Heart right ventricle (tissue), 16 donors: Measurements from ENCODE around the gene PPT2. TPM values are rescaled to one million over a fixed set of nuclear protein-coding genes. Genes with fewer than 3 reads are reported as not detected.

Experiments
- ATAC-seq, 8 donors: fragments of 200-7000 bp; cut with Tn5 transposase; one replicate each; pipeline ENCODE4 v1.9.1; 2020; ENCODE audit warnings: mild to moderate bottlenecking in 8 of 8, moderate library complexity in 8 of 8, moderate number of reproducible peaks in 1 of 8
- DNase-seq, 2 donors: peaks; one replicate each; pipeline ENCODE4 v3.0.0-alpha.2; 2020
- H3K27ac ChIP-seq, 10 donors: fragments of 200-600 bp; sonication (generic) in 2 of 10; one replicate each; pipeline versions ENCODE4 v1.5.0 to v1.8.0; 2020 to 2022; ENCODE audit warnings: mild to moderate bottlenecking in 3 of 10
- H3K27me3 ChIP-seq, 7 donors: fragments of 200-600 bp; one replicate each; pipeline ENCODE4 v1.8.0; 2021 to 2022; ENCODE audit warnings: mild to moderate bottlenecking in 2 of 7
- H3K36me3 ChIP-seq, 9 donors: fragments of 200-600 bp; sonication (generic) in 1 of 9; one replicate each; pipeline versions ENCODE4 v1.5.0 to v1.8.0; 2020 to 2022; ENCODE audit warnings: mild to moderate bottlenecking in 2 of 9
- H3K4me1 ChIP-seq, 9 donors: fragments of 200-600 bp; sonication (generic) in 1 of 9; one replicate each; pipeline versions ENCODE4 v1.5.0 to v1.8.0; 2020 to 2022; ENCODE audit warnings: mild to moderate bottlenecking in 4 of 9
- H3K4me3 ChIP-seq, 10 donors: fragments of 200-600 bp; sonication (generic) in 2 of 10; one replicate each; pipeline versions ENCODE4 v1.5.0 to v1.8.0; 2020 to 2022; ENCODE audit warnings: mild to moderate bottlenecking in 7 of 10, moderate library complexity in 2 of 10
- H3K9me3 ChIP-seq, 11 donors: fragments of 200-600 bp in 10 of 11; sonication (generic) in 2 of 11; one replicate each; pipeline versions ENCODE4 v1.5.0 to v1.8.0; 2013 to 2022; ENCODE audit warnings: mild to moderate bottlenecking in 2 of 11, control low read depth in 1 of 11, moderate library complexity in 1 of 11
- WGBS, 2 donors: extraction: QIAGEN DNeasy Blood & Tissue Kit; methylation state at CpG; one replicate each; pipeline ENCODE4 v1.1.7; 2013; ENCODE audit warnings: inconsistent platforms in 1 of 2; 5-methylcytosine and 5-hydroxymethylcytosine counted together
- intact Hi-C, 10 donors: fragments of 100-400 bp; cut with DNase I; formaldehyde crosslinking; loops; one replicate each; pipeline versions ENCODE4 v1.11.1 to v1.14.2; 2022
- polyA plus RNA-seq, 2 donors: library from polyadenylated mRNA; stranded (reverse); fragments of 200-250 nt; gene quantifications; one replicate each; pipeline ENCODE4 v1.2.3, GENCODE V29; 2013
- total RNA-seq, 10 donors: library from RNA; stranded (reverse); fragmentation: NEBNext Ultra II Directional in 3 of 10; extraction: Animal tissue kit (Norgen Biotek cat#: 25700) in 3 of 10; gene quantifications; one replicate each; pipeline versions ENCODE4 v1.2.1 to v1.2.4, GENCODE V29; 2021 to 2023
- TF ChIP-seq, protein P1 (sequence below), 9 donors: fragments of 200-600 bp; sonication (generic) in 2 of 9; IDR thresholded peaks; one replicate each; pipeline versions ENCODE4 v1.5.0 to v1.8.0; 2021 to 2022; ENCODE audit warnings: antibody characterized with exemption in 9 of 9, mild to moderate bottlenecking in 5 of 9, moderate library complexity in 1 of 9
- donor health status: Arrhythmogenic right ventricular cardiomyopathy.
- donor health status: ischemic (EF 13 %, LVEDD 7.1; RV severe dilation, severe dysfunction).
- donor health status: healthy with polysubstance abuse.
- donor health status: DM: no; HTN: yes; CAD: no.
- donor health status: DM: no; HTN: no; CAD: no.
- donor health status: ischemic (EF 25% LVEDD 6.9; RV normal size, moderate dysfunction).
- donor health status: ischemic (EF 25% LVEDD 5.7; RV mildly dilated, moderate dysfunction).
- donor health status: healthy.
- donor health status: DM: yes; HTN: yes; CAD: no.
- donor health status: Ischemic cardiomyopathy.
- donor health status: ischemic (EF 35%, LVEDD 5.7; RV mildly dilated, moderate dysfunction).
- donor health status: nonischemic (EF 11% LVEDD 7.7; RV severe dilation, severe dysfunction).
- donor health status: DM: yes; HTN: yes; CAD: no.
- donor health status: PGD.
- donor health status: ischemic (EF 29% LVEDD 5.4; RV normal size, mild dysfunction).
- donor health status: nonischemic (EF 23%, LVEDD 6.1; RV moderate dilation, normal function).

Gene PPT2
- total and polyA plus RNA-seq, 12 donors = 16.8 to 31.8 (median 22.2) TPM

DNA sequence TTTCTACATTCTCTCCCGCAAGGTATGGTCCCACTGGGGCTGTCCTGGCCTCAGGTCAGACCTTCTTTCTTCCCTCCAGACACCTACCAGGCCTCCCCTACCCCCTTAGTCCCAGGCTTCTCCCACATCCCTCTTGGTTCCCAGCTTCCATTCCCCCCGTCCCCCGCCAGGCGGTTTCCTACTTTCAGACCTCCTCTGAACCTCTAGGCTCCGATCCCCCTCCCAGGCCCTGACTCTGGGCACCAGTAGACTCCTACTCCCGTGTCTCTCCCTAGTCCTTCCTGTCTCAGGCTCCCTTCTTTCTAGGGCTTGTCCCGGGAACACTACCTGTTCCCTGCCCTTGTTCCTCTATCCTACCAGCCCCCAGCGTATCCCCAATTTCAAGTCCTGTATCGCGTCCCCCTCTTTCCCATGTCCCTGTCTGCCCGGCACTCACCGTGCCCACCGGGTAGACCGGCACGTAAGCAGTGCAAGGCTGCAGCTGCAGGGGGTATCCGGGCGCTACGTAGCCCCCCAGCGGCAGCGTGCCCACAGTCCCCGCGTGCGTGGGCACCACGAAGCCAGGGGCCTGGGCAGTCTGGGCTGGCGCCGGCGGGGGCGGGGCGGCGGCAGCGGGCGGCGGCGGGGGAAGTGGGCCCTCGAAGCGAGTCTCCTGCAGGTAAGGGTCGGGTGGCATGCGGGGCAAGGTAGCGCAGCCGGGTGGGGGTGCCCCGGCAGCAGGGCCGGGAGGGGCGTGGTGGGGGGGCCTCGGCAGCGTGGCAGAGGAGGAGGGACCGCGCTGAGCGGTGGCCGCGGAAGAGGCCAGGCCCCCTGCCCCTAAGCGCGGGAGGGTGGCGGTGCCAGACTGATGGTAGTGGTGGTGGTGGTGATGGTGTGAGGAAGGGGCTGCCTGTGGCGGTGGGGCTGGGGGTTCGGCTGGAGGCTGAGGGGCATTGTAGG is 3.7 kb upstream of the PPT2 start:
- DNase-seq (no peak), ATAC-seq (no peak)
- peaks cover 6 to 46% (median 25%) of the 10 kb centered on the region in 9 donors for H3K4me1 ChIP-seq
- peak overlapping the region in 1 of 10 donors; percentile 10 for H3K4me3 ChIP-seq
- H3K27me3 ChIP-seq = peaks cover 0 to 81% (median 8%) of the 10 kb centered on the region in 7 donors
- WGBS, 2 donors = 35 to 45% methylated on average over 48 to 55 of the region's 55 CpGs
- no peaks in the 10 kb centered on the region for H3K9me3 ChIP-seq
- TF ChIP-seq, protein P1, sequence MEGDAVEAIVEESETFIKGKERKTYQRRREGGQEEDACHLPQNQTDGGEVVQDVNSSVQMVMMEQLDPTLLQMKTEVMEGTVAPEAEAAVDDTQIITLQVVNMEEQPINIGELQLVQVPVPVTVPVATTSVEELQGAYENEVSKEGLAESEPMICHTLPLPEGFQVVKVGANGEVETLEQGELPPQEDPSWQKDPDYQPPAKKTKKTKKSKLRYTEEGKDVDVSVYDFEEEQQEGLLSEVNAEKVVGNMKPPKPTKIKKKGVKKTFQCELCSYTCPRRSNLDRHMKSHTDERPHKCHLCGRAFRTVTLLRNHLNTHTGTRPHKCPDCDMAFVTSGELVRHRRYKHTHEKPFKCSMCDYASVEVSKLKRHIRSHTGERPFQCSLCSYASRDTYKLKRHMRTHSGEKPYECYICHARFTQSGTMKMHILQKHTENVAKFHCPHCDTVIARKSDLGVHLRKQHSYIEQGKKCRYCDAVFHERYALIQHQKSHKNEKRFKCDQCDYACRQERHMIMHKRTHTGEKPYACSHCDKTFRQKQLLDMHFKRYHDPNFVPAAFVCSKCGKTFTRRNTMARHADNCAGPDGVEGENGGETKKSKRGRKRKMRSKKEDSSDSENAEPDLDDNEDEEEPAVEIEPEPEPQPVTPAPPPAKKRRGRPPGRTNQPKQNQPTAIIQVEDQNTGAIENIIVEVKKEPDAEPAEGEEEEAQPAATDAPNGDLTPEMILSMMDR (IDR thresholded peaks at IDR 0.05) = no peak
- H3K36me3 ChIP-seq = peaks cover 0 to 9% (median 0%) of the 10 kb centered on the region in 9 donors
- H3K27ac ChIP-seq = no peak overlapping the region
- intact Hi-C loops = loop anchor here in 2 of 10 donors (5.0 kb wide), 1 partner anchor 33 kb away; no protein-coding TSS in a partner anchor

DNA sequence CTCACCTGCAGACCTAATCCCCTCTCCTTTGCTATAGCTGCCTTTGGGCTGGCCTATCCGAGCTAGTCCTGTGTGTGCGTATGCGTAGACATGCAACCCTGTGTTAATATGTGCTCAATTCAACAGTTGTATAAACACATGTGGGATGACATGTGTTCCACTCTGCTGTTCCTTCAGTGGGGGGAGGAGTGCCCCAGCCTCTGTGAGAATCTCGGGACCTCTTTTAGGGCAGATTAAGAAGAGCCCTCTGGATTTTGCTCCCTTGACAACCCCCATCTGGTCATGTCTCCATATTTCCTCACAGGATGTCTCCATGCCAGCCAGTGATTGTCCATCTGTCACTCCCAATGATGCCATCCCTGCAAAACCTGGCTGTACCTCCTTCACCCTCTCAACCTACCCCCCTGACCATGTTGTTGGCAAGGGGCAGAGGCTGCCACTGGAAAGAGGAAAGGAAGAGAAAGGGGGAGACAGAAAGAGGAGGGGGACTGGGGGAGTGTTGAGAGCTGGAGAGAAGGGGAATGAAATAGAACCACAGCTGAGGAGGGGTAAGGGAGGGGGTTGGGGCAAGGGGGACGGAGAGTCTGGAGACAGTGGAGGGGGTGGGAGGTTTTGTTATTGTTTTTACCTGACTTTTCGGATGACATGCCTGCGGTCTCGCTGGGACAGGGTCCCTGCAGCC is 2.6 kb upstream of the PPT2 start:
- Histone ChIP-seq H3K36me3 (peaks cover 0 to 16% (median 3%) of the 10 kb centered on the region in 9 donors), H3K4me1 (peaks cover 6 to 47% (median 30%) of the 10 kb centered on the region in 9 donors), H3K9me3 (no peaks in the 10 kb centered on the region), H3K4me3 (peak overlapping the region in 9 of 10 donors; percentile 22 to 84 (median 80)), H3K27me3 (peaks cover 0 to 81% (median 8%) of the 10 kb centered on the region in 7 donors), H3K27ac (peak overlapping the region in 2 of 10 donors; percentile 83 to 92)
- DNase-seq (no peak), ATAC-seq (no peak)
- 41 to 46% methylated on average over 8 of the region's 8 CpGs for WGBS, 2 donors
- intact Hi-C loops = loop anchor here in 2 of 10 donors (5.0 kb wide), 1 partner anchor 34 kb away; no protein-coding TSS in a partner anchor
- TF ChIP-seq, protein P1 (IDR thresholded peaks at IDR 0.05) = no peak

DNA sequence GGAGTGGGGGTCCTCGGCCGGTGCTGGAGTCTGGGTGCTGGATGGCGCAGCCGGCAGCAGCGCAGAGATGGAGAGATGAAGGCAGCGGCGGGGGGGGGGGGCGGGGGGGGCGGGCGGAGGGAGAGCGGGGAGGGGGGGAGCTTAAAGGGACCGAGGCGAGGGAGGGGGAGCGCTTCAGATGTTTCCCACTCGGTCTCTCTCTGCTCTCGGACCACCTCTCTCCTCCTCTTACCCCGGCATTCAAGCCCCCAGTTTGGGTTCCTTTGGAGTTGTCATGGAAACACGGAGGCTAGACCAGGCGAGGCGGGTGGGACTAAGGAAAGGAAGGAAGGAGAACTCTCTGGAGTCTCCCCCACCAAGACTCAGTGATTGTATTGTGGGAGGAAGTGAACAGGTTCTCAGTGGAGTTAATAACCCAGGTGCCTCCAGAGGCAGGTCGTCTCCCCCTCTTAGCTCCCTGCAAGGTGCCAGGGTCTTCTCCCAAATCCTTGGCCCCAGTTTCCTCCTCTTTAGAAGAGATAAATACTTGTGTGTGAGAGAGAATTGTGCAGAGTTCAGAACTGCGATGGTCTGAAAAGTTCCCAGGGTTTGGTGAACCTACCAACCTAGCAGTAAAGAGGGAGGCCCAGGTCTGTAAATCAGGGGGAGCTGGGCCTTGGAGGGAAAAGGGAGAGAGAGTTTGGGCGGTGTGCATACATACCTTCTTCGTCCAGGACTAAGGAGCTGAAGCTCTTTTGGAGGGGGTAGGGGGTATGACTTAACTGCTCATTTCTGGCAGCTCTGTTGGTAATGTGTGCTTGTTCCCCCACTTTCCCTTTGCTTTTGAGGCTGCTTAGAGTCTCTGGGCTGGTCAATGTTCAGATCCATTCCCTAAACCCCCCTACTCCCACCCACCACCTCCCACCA is 1.8 kb upstream of the PPT2 start, which contains the start of gene PRRT1:
Gene PRRT1, minus strand, starts transcription at position 77 of the 906 bp plus-strand sequence. CDS start 112 bp downstream, outside the sequence.
- H3K27ac ChIP-seq = peak within 1 kb of the TSS in 9 of 10 donors; percentile 83 to 96 (median 92)
- 17 to 27% methylated on average over 17 to 21 of the region's 24 CpGs for WGBS, 2 donors
- H3K4me1 ChIP-seq = peaks cover 6 to 48% (median 30%) of the 10 kb centered on the region in 9 donors

More for the DNA sequence above, 1.8 kb upstream of the PPT2 start, which contains the start of gene PRRT1:
- H3K4me3 ChIP-seq = peak within 1 kb of the TSS in 9 of 10 donors; percentile 58 to 91 (median 81)
- ATAC-seq (no peak), DNase-seq (no peak)
- TF ChIP-seq, protein P1 (IDR thresholded peaks at IDR 0.05) = no peak
- H3K9me3 ChIP-seq = no peaks in the 10 kb centered on the region
- H3K27me3 ChIP-seq = peaks cover 0 to 75% (median 8%) of the 10 kb centered on the region in 7 donors
- intact Hi-C loops = loop anchor here in 2 of 10 donors (5.0 kb wide), 1 partner anchor 35 kb away; no protein-coding TSS in a partner anchor
- peaks cover 0 to 24% (median 4%) of the 10 kb centered on the region in 9 donors for H3K36me3 ChIP-seq
